Measurements from ENCODE around the gene GALNT9. TPM values are rescaled to one million over a fixed set of nuclear protein-coding genes. Genes with fewer than 3 reads are reported as not detected.
A peak's percentile ranks its signal among the peaks of the same experiment; 100 is the strongest.

The GALNT9 gene
- total RNA-seq, 2 experiments from 2014 or later: 0.86 to 1.2 TPM

- intact Hi-C loops (cut with micrococcal nuclease): no loop called here
These were observed 149.7 kb downstream of the GALNT9 start for GRCh38 chr12:132179431-132180362.

GRCh38 chr12:132178801-132179401 lies 150.5 kb downstream of the GALNT9 start:
- no peaks in the 10 kb centered on the region for H3K27me3 Mint-ChIP-seq (ENCODE audit: low read depth)
- H3K27ac Mint-ChIP-seq: no peak overlapping the region
- peaks cover 6% of the 10 kb centered on the region for H3K9me3 Mint-ChIP-seq
- CTCF ChIA-PET: interaction anchor here (0.8 to 1.9 kb wide), 3 partner anchors 9 to 117 kb away, joined by 3 to 4 read pairs (median 4); no protein-coding TSS in a partner anchor
- no peaks in the 10 kb centered on the region for H3K36me3 Mint-ChIP-seq (ENCODE audit: low read depth)
- peak; percentile 56 for DNase-seq
- H3K4me3 Mint-ChIP-seq: peak overlapping the region; percentile 61
- peaks cover 28% of the 10 kb centered on the region for H3K4me1 Mint-ChIP-seq (ENCODE audit: low read depth)
- intact Hi-C loops (cut with micrococcal nuclease): loop anchor here (1.0 kb wide), 1 partner anchor 10 kb away; no protein-coding TSS in a partner anchor

More at GRCh38 chr12:132179431-132180362, 149.7 kb downstream of the GALNT9 start:
- H3K27ac Mint-ChIP-seq: no peak overlapping the region
- no peak for DNase-seq
- no peaks in the 10 kb centered on the region for H3K27me3 Mint-ChIP-seq (ENCODE audit: low read depth)
- peaks cover 23% of the 10 kb centered on the region for H3K4me1 Mint-ChIP-seq (ENCODE audit: low read depth)
- peaks cover 9% of the 10 kb centered on the region for H3K9me3 Mint-ChIP-seq
- no peak overlapping the region for H3K4me3 Mint-ChIP-seq
- H3K36me3 Mint-ChIP-seq (ENCODE audit: low read depth): no peaks in the 10 kb centered on the region
- CTCF ChIA-PET: interaction anchor here (1.0 to 1.9 kb wide), 3 partner anchors 9 to 40 kb away, joined by 4 read pairs; no protein-coding TSS in a partner anchor

- Mint-ChIP-seq H3K4me1 (ENCODE audit: low read depth) (peaks cover 31% of the 10 kb centered on the region), H3K4me3 (peak overlapping the region; percentile 61), H3K27ac (no peak overlapping the region), H3K36me3 (ENCODE audit: low read depth) (no peaks in the 10 kb centered on the region), H3K27me3 (ENCODE audit: low read depth) (peaks cover under 1% of the 10 kb centered on the region), H3K9me3 (peaks cover 6% of the 10 kb centered on the region)
- DNase-seq: peak; percentile 31
- CTCF ChIA-PET: interaction anchor here (0.8 to 1.9 kb wide), 3 partner anchors 10 to 116 kb away, joined by 3 to 4 read pairs (median 4); no protein-coding TSS in a partner anchor
- intact Hi-C loops (cut with micrococcal nuclease): loop anchor here (1.0 kb wide), 1 partner anchor 11 kb away; no protein-coding TSS in a partner anchor
These were observed 151.1 kb downstream of the GALNT9 start for GRCh38 chr12:132178316-132178715.

- H3K4me1 Mint-ChIP-seq (ENCODE audit: low read depth): peaks cover 40% of the 10 kb centered on the region
These were observed 152.4 kb downstream of the GALNT9 start for GRCh38 chr12:132176920-132177551.

GRCh38 chr12:132176385-132176919 lies 152.9 kb downstream of the GALNT9 start:
- no peak for DNase-seq
- CTCF ChIA-PET: interaction anchor here (1.5 kb wide), 1 partner anchor 23 kb away, joined by 5 read pairs; no protein-coding TSS in a partner anchor
- Mint-ChIP-seq H3K4me1 (ENCODE audit: low read depth) (peaks cover 40% of the 10 kb centered on the region), H3K4me3 (no peak overlapping the region), H3K27ac (no peak overlapping the region), H3K36me3 (ENCODE audit: low read depth) (no peaks in the 10 kb centered on the region), H3K9me3 (no peaks in the 10 kb centered on the region), H3K27me3 (ENCODE audit: low read depth) (peaks cover 6% of the 10 kb centered on the region)
- intact Hi-C loops (cut with micrococcal nuclease): no loop called here

More at GRCh38 chr12:132176920-132177551, 152.4 kb downstream of the GALNT9 start:
- DNase-seq: no peak
- Mint-ChIP-seq H3K27me3 (ENCODE audit: low read depth) (peaks cover 6% of the 10 kb centered on the region), H3K36me3 (ENCODE audit: low read depth) (no peaks in the 10 kb centered on the region), H3K9me3 (no peaks in the 10 kb centered on the region), H3K4me3 (no peak overlapping the region), H3K27ac (no peak overlapping the region)
- CTCF ChIA-PET: interaction anchor here (1.5 kb wide), 1 partner anchor 23 kb away, joined by 5 read pairs; no protein-coding TSS in a partner anchor
- intact Hi-C loops (cut with micrococcal nuclease): no loop called here

- no peaks in the 10 kb centered on the region for H3K36me3 Mint-ChIP-seq (ENCODE audit: low read depth)
- H3K27ac Mint-ChIP-seq: no peak overlapping the region
- no peaks in the 10 kb centered on the region for H3K9me3 Mint-ChIP-seq
- intact Hi-C loops (cut with micrococcal nuclease): no loop called here
- DNase-seq: no peak
- no peak overlapping the region for H3K4me3 Mint-ChIP-seq
- peaks cover 6% of the 10 kb centered on the region for H3K27me3 Mint-ChIP-seq (ENCODE audit: low read depth)
- peaks cover 40% of the 10 kb centered on the region for H3K4me1 Mint-ChIP-seq (ENCODE audit: low read depth)
- CTCF ChIA-PET: interaction anchor here (1.5 kb wide), 1 partner anchor 22 kb away, joined by 5 read pairs; no protein-coding TSS in a partner anchor
These were observed 153.6 kb downstream of the GALNT9 start for GRCh38 chr12:132175496-132176384.

GRCh38 chr12:132174839-132175490 lies 154.4 kb downstream of the GALNT9 start:
- intact Hi-C loops (cut with micrococcal nuclease): no loop called here
- Mint-ChIP-seq H3K9me3 (no peaks in the 10 kb centered on the region), H3K4me3 (no peak overlapping the region), H3K4me1 (ENCODE audit: low read depth) (peaks cover 37% of the 10 kb centered on the region), H3K27ac (no peak overlapping the region), H3K36me3 (ENCODE audit: low read depth) (no peaks in the 10 kb centered on the region), H3K27me3 (ENCODE audit: low read depth) (peaks cover 6% of the 10 kb centered on the region)
- no peak for DNase-seq
- CTCF ChIA-PET: no interaction called here

- DNase-seq: no peak
- CTCF ChIA-PET: no interaction called here
- intact Hi-C loops (cut with micrococcal nuclease): no loop called here
- Mint-ChIP-seq H3K4me3 (no peak overlapping the region), H3K4me1 (ENCODE audit: low read depth) (peaks cover 31% of the 10 kb centered on the region), H3K27ac (no peak overlapping the region), H3K9me3 (no peaks in the 10 kb centered on the region), H3K36me3 (ENCODE audit: low read depth) (no peaks in the 10 kb centered on the region), H3K27me3 (ENCODE audit: low read depth) (peaks cover 6% of the 10 kb centered on the region)
These were observed 155.2 kb downstream of the GALNT9 start for GRCh38 chr12:132174015-132174838.

- no peak overlapping the region for H3K27ac Mint-ChIP-seq
- peaks cover 23% of the 10 kb centered on the region for H3K4me1 Mint-ChIP-seq (ENCODE audit: low read depth)
- H3K36me3 Mint-ChIP-seq (ENCODE audit: low read depth): no peaks in the 10 kb centered on the region
- H3K9me3 Mint-ChIP-seq: no peaks in the 10 kb centered on the region
- DNase-seq: peak; percentile 19
- H3K4me3 Mint-ChIP-seq: no peak overlapping the region
- CTCF ChIA-PET: no interaction called here
- H3K27me3 Mint-ChIP-seq (ENCODE audit: low read depth): peaks cover 6% of the 10 kb centered on the region
- intact Hi-C loops (cut with micrococcal nuclease): no loop called here
These were observed 156.0 kb downstream of the GALNT9 start for GRCh38 chr12:132173135-132174014.

- Mint-ChIP-seq H3K4me3 (no peak overlapping the region), H3K27me3 (ENCODE audit: low read depth) (peaks cover 6% of the 10 kb centered on the region), H3K9me3 (no peaks in the 10 kb centered on the region), H3K36me3 (ENCODE audit: low read depth) (no peaks in the 10 kb centered on the region), H3K27ac (no peak overlapping the region), H3K4me1 (ENCODE audit: low read depth) (peaks cover 19% of the 10 kb centered on the region)
- no peak for DNase-seq
- CTCF ChIA-PET: no interaction called here
- intact Hi-C loops (cut with micrococcal nuclease): no loop called here
These were observed 156.8 kb downstream of the GALNT9 start for GRCh38 chr12:132172619-132173018.
